ENCODE data around the gene PCDHGA1.

PCDHGA1 gene

GRCh38 chr5:141488591-141489561 is 158.6 kb downstream of the PCDHGA1 start, which contains the start of gene PCDHGC5:
TSS of gene PCDHGC5 (plus strand) at chr5:141489081. CDS start at chr5:141489241, 160 bp downstream.
- in situ Hi-C loops (cut with HindIII; ENCODE audit: low sequenced_read_pairs) = no loop called here

GRCh38 chr5:141489841-141490240 is 159.5 kb downstream of the PCDHGA1 start:
- in situ Hi-C loops (cut with HindIII; ENCODE audit: low sequenced_read_pairs) = no loop called here

- in situ Hi-C loops (cut with HindIII; ENCODE audit: low sequenced_read_pairs) = no loop called here
These were observed 160.0 kb downstream of the PCDHGA1 start for GRCh38 chr5:141490271-141490670.

- in situ Hi-C loops (cut with HindIII; ENCODE audit: low sequenced_read_pairs) = no loop called here
These were observed 160.5 kb downstream of the PCDHGA1 start for GRCh38 chr5:141490771-141491170.

GRCh38 chr5:141491323-141492167 is 161.2 kb downstream of the PCDHGA1 start:
- in situ Hi-C loops (cut with HindIII; ENCODE audit: low sequenced_read_pairs) = no loop called here

GRCh38 chr5:141492168-141492885 is 162.0 kb downstream of the PCDHGA1 start:
- in situ Hi-C loops (cut with HindIII; ENCODE audit: low sequenced_read_pairs) = no loop called here

GRCh38 chr5:141493500-141494422 is 163.4 kb downstream of the PCDHGA1 start:
- in situ Hi-C loops (cut with HindIII; ENCODE audit: low sequenced_read_pairs) = no loop called here

GRCh38 chr5:141494761-141495452 is 164.6 kb downstream of the PCDHGA1 start:
- in situ Hi-C loops (cut with HindIII; ENCODE audit: low sequenced_read_pairs) = no loop called here

- in situ Hi-C loops (cut with HindIII; ENCODE audit: low sequenced_read_pairs) = no loop called here
These were observed 165.1 kb downstream of the PCDHGA1 start for GRCh38 chr5:141495453-141495811.

- in situ Hi-C loops (cut with HindIII; ENCODE audit: low sequenced_read_pairs) = no loop called here
These were observed 165.7 kb downstream of the PCDHGA1 start for GRCh38 chr5:141496038-141496437.

GRCh38 chr5:141501761-141502160 is 171.4 kb downstream of the PCDHGA1 start:
- in situ Hi-C loops (cut with HindIII; ENCODE audit: low sequenced_read_pairs) = loop anchor here (25.0 kb wide), 1 partner anchor 164 kb away; the partner anchor contains the start of genes PCDHGA1, PCDHGA2 and PCDHGA3

GRCh38 chr5:141503681-141504080 is 173.4 kb downstream of the PCDHGA1 start:
- in situ Hi-C loops (cut with HindIII; ENCODE audit: low sequenced_read_pairs) = loop anchor here (25.0 kb wide), 1 partner anchor 166 kb away; the partner anchor contains the start of genes PCDHGA1, PCDHGA2 and PCDHGA3

- in situ Hi-C loops (cut with HindIII; ENCODE audit: low sequenced_read_pairs) = loop anchor here (25.0 kb wide), 1 partner anchor 167 kb away; the partner anchor contains the start of genes PCDHGA1, PCDHGA2 and PCDHGA3
These were observed 173.9 kb downstream of the PCDHGA1 start for GRCh38 chr5:141504216-141504615.

- in situ Hi-C loops (cut with HindIII; ENCODE audit: low sequenced_read_pairs) = loop anchor here (25.0 kb wide), 1 partner anchor 169 kb away; the partner anchor contains the start of genes PCDHGA1, PCDHGA2 and PCDHGA3
These were observed 176.3 kb downstream of the PCDHGA1 start for GRCh38 chr5:141506381-141507155.

- in situ Hi-C loops (cut with HindIII; ENCODE audit: low sequenced_read_pairs) = loop anchor here (25.0 kb wide), 1 partner anchor 170 kb away; the partner anchor contains the start of genes PCDHGA1, PCDHGA2 and PCDHGA3
These were observed 177.2 kb downstream of the PCDHGA1 start for GRCh38 chr5:141507387-141508091.

- in situ Hi-C loops (cut with HindIII; ENCODE audit: low sequenced_read_pairs) = loop anchor here (25.0 kb wide), 1 partner anchor 171 kb away; the partner anchor contains the start of genes PCDHGA1, PCDHGA2 and PCDHGA3
These were observed 178.1 kb downstream of the PCDHGA1 start for GRCh38 chr5:141508440-141508797.

Data from DLD1 (cell line).